ENCODE data around the gene SYN1. TPM values are rescaled to one million over a fixed set of nuclear protein-coding genes. Genes with fewer than 3 reads are reported as not detected.

SYN1 gene
- total RNA-seq, 1 donor from 2014 or later = 0.12 TPM

GRCh38 chrX:47587091-47587891, 32.4 kb downstream of the SYN1 start:
- TF ChIP-seq CTCF (conservative IDR thresholded peaks at IDR 0.05; ENCODE audit: low read depth, low read length) = no peak
- no peak overlapping the region for H3K4me3 ChIP-seq (ENCODE audit: low read depth, low read length)
- peak; percentile 23 for DNase-seq (ENCODE audit: low read depth)

- H3K4me3 ChIP-seq (ENCODE audit: low read depth, low read length) = no peak overlapping the region
- peak; percentile 11 for TF ChIP-seq CTCF (conservative IDR thresholded peaks at IDR 0.05; ENCODE audit: low read depth, low read length)
Measured at GRCh38 chrX:47586043-47586787, 33.4 kb downstream of the SYN1 start.

GRCh38 chrX:47585273-47585672, 34.4 kb downstream of the SYN1 start:
- no peak for DNase-seq (ENCODE audit: low read depth)
- no peak for TF ChIP-seq CTCF (conservative IDR thresholded peaks at IDR 0.05; ENCODE audit: low read depth, low read length)
- no peak overlapping the region for H3K4me3 ChIP-seq (ENCODE audit: low read depth, low read length)

More at GRCh38 chrX:47586043-47586787, 33.4 kb downstream of the SYN1 start:
- DNase-seq (ENCODE audit: low read depth) = no peak

- no peak overlapping the region for H3K4me3 ChIP-seq (ENCODE audit: low read depth, low read length)
- DNase-seq (ENCODE audit: low read depth) = no peak
- no peak for TF ChIP-seq CTCF (conservative IDR thresholded peaks at IDR 0.05; ENCODE audit: low read depth, low read length)
Measured at GRCh38 chrX:47584714-47585113, 34.9 kb downstream of the SYN1 start.

- DNase-seq (ENCODE audit: low read depth) = no peak
- no peak for TF ChIP-seq CTCF (conservative IDR thresholded peaks at IDR 0.05; ENCODE audit: low read depth, low read length)
- peak overlapping the region; percentile 77 for H3K4me3 ChIP-seq (ENCODE audit: low read depth, low read length)
Measured at GRCh38 chrX:47583240-47583861, 36.3 kb downstream of the SYN1 start.

GRCh38 chrX:47581731-47582647, 37.7 kb downstream of the SYN1 start, which contains the start of gene TIMP1:
TIMP1 (plus strand) TSS chrX:47582436; CDS start chrX:47583416, 980 bp downstream.
- peak within 1 kb of the TSS; percentile 77 for H3K4me3 ChIP-seq (ENCODE audit: low read depth, low read length)
- DNase-seq (ENCODE audit: low read depth) = peak; percentile 23
- no peak for TF ChIP-seq CTCF (conservative IDR thresholded peaks at IDR 0.05; ENCODE audit: low read depth, low read length)
